GM12878 (cell line): Measurements from ENCODE around the gene ZNF41. TPM values are rescaled to one million over a fixed set of nuclear protein-coding genes. Genes with fewer than 3 reads are reported as not detected.

Experiments used
- ATAC-seq: fragments of 200-7000 bp; cut with Tn5 transposase; 3 replicates; pipeline ENCODE4 v1.9.1; 2020; ENCODE audit warnings: mild to moderate bottlenecking, moderate library complexity
- BruUV-seq: library from RNA; stranded (reverse); fragments of 400-500 nt; replicated peaks from 2 replicates; lab custom pipeline; 2021; lab: Mats Ljungman, UMichigan
- CTCF ChIA-PET: fragments of 300-600 bp; sonication (Branson Sonifier 250); formaldehyde crosslinking; extraction: SDS; loops from one replicate; lab custom pipeline; 2021; ENCODE audit warnings: inconsistent platforms; lab: Yijun Ruan, JAX
- POLR2A ChIA-PET: fragments of 350-600 bp; formaldehyde crosslinking; extraction: SDS; loops from one replicate; lab custom pipeline; 2021; ENCODE audit warnings: inconsistent platforms; lab: Charles Lee
- RAD21 ChIA-PET: fragments of 300-600 bp; sonication (Branson Sonifier 250); formaldehyde crosslinking; loops from one replicate; lab custom pipeline; 2023; ENCODE audit warnings: antibody characterized with exemption; ENCODE audit not compliant: unreplicated experiment; lab: Charles Lee
- SMC1A ChIA-PET: fragments of 300-600 bp; sonication (Branson Sonifier 250); formaldehyde crosslinking; loops from one replicate; lab custom pipeline; 2023; ENCODE audit not compliant: unreplicated experiment, uncharacterized antibody; lab: Charles Lee
- DNase-seq: peaks from one replicate; pipeline ENCODE4 v3.0.0-alpha.2; 2011; ENCODE audit warnings: low read depth, low spot score
- FAIRE-seq: peaks from 3 replicates; lab custom pipeline; 2011; peaks lifted over from hg19 to GRCh38; lab: Jason Lieb, UNC
- H2AFZ ChIP-seq: 2 replicates; pipeline ENCODE4 v1.6.0; 2011; ENCODE audit warnings: low read depth, low read length, control low read depth; ENCODE audit not compliant: control insufficient read depth
- H3K27ac ChIP-seq: 2 replicates; pipeline ENCODE4 v1.5.1; 2011; ENCODE audit warnings: control low read depth; ENCODE audit not compliant: control insufficient read depth, insufficient read depth
- H3K27me3 ChIP-seq, 2 experiments: replicated peaks in 1 of 2; 2 replicates each; pipeline versions ENCODE4 v1.6.0 to v1.6.1; 2011; ENCODE audit warnings: low read length in 1 of 2; ENCODE audit not compliant: control insufficient read depth in 2 of 2, insufficient read depth in 2 of 2
- H3K36me3 ChIP-seq, 2 experiments: 2 replicates each; pipeline ENCODE4 v1.5.1; 2011; ENCODE audit warnings: low read length in 1 of 2; ENCODE audit not compliant: control insufficient read depth in 2 of 2, insufficient read depth in 2 of 2
- H3K4me1 ChIP-seq: 2 replicates; pipeline ENCODE4 v1.6.1; 2011; ENCODE audit warnings: mild to moderate bottlenecking, low read length, moderate library complexity, mixed read lengths; ENCODE audit not compliant: control insufficient read depth, insufficient read depth
- H3K4me2 ChIP-seq: 2 replicates; pipeline ENCODE4 v1.6.0; 2011; ENCODE audit warnings: control low read depth; ENCODE audit not compliant: control insufficient read depth, insufficient read depth
- H3K4me3 ChIP-seq: fragments of 200-600 bp; sonication (generic); 2 replicates; pipeline ENCODE4 v1.5.1; 2016
- H3K79me2 ChIP-seq: 2 replicates; pipeline ENCODE4 v1.6.0; 2011; ENCODE audit warnings: low read length; ENCODE audit not compliant: control insufficient read depth, insufficient read depth
- H3K9ac ChIP-seq: 2 replicates; pipeline ENCODE4 v1.8.0; 2011; ENCODE audit warnings: low read length, control low read depth, mixed read lengths; ENCODE audit not compliant: control insufficient read depth, insufficient read depth
- H3K9me3 ChIP-seq: replicated peaks from 3 replicates; pipeline ENCODE4 v1.5.1; 2011; ENCODE audit warnings: mild to moderate bottlenecking, low read length; ENCODE audit not compliant: control insufficient read depth, insufficient read depth
- H4K20me1 ChIP-seq: 2 replicates; pipeline ENCODE4 v1.6.0; 2011; ENCODE audit not compliant: control insufficient read depth, insufficient read depth
- BHLHE40 ChIP-seq, 2 experiments: fragments of 450-650 bp in 1 of 2; IDR thresholded peaks; 2 replicates each; pipeline ENCODE4 v1.6.1; 2011 to 2017; ENCODE audit warnings: low read depth in 2 of 2, borderline replicate concordance in 1 of 2, improper control_type of control experiment in 1 of 2, low read length in 1 of 2, mild to moderate bottlenecking in 1 of 2
- EP300 ChIP-seq, 2 experiments: fragments of 150-350 bp in 1 of 2; IDR thresholded peaks; 2 replicates each; pipeline ENCODE4 v1.6.1; 2011 to 2012; ENCODE audit warnings: low read depth in 2 of 2, low read length in 2 of 2, borderline replicate concordance in 1 of 2, improper control_type of control experiment in 1 of 2, inconsistent platforms in 1 of 2; ENCODE audit not compliant: control insufficient read depth in 1 of 2
- EZH2 ChIP-seq: IDR thresholded peaks from 2 replicates; pipeline ENCODE4 v1.6.1; 2012; ENCODE audit warnings: low read depth, mild to moderate bottlenecking, control low read depth, inconsistent platforms, low read length, borderline replicate concordance; ENCODE audit not compliant: control insufficient read depth
- GABPA ChIP-seq: IDR thresholded peaks from 2 replicates; pipeline ENCODE4 v1.6.1; 2014; ENCODE audit warnings: antibody characterized with exemption, low read depth, mild to moderate bottlenecking, inconsistent platforms
- RAD51 ChIP-seq: fragments of 450-650 bp; IDR thresholded peaks from 2 replicates; pipeline ENCODE4 v1.6.1; 2016; ENCODE audit warnings: moderate library complexity, mild to moderate bottlenecking, inconsistent platforms
- SIX5 ChIP-seq: IDR thresholded peaks from 2 replicates; pipeline ENCODE4 v1.6.1; 2011; ENCODE audit warnings: mild to moderate bottlenecking, low read depth, low read length, moderate library complexity; ENCODE audit not compliant: severe bottlenecking
- SMAD5 ChIP-seq: IDR thresholded peaks from 2 replicates; pipeline ENCODE4 v1.6.1; 2016; ENCODE audit warnings: antibody characterized with exemption, low read depth
- ZZZ3 ChIP-seq: IDR thresholded peaks from 2 replicates; pipeline ENCODE4 v1.6.1; 2011; ENCODE audit warnings: low read depth; ENCODE audit not compliant: control insufficient read depth, insufficient read length
- WGBS: methylation state at CpG from one replicate; pipeline ENCODE4 v1.1.6; 2016; ENCODE audit warnings: low lambda C conversion rate; ENCODE audit not compliant: insufficient replicate concordance, insufficient coverage; ENCODE audit errors: missing lambda C conversion rate; 5-methylcytosine and 5-hydroxymethylcytosine counted together
- in situ Hi-C: fragments of 300-500 bp; cut with MboI; formaldehyde crosslinking; loops from 9 replicates; pipeline ENCODE4 v1.14.3; 2018; ENCODE audit warnings: mixed read lengths
- intact Hi-C: fragments of 100-400 bp; cut with micrococcal nuclease; formaldehyde crosslinking; loops from one replicate; pipeline ENCODE4 v1.14.2; 2022; ENCODE audit not compliant: unreplicated experiment
- polyA plus RNA-seq, 11 experiments: library from polyadenylated mRNA; depleted of rRNA in 4 of 11; unstranded in 6 of 11; stranded (reverse) in 5 of 11; fragments of >200 nt; fragmentation: Nextera tagmentation in 4 of 11; fragmentation: Illumina TruSeq in 1 of 11; extraction: Ambion mirVana in 4 of 11; extraction: Trizol in 1 of 11; gene quantifications; 1 replicate in 1 of 11; 2 replicates in 10 of 11; pipeline versions ENCODE4 v1.2.1 to v1.2.3, GENCODE V29; 2011 to 2016; ENCODE audit warnings: inconsistent platforms in 2 of 11, missing spikeins in 2 of 11, low read depth in 1 of 11
- total RNA-seq, 4 experiments: library from RNA; depleted of rRNA in 3 of 4; stranded (reverse); fragments of >200 nt in 3 of 4; fragmentation: Illumina TruSeq in 1 of 4; extraction: Trizol in 1 of 4; gene quantifications; 2 replicates each; pipeline versions ENCODE4 v1.2.1 to v1.2.3, GENCODE V29; 2013 to 2021
- TF ChIP-seq, protein P1 (sequence below): fragments of 450-650 bp; IDR thresholded peaks from 2 replicates; pipeline ENCODE4 v1.6.1; 2017; ENCODE audit warnings: mild to moderate bottlenecking, moderate library complexity
- TF ChIP-seq, protein P2 (sequence below): IDR thresholded peaks from 2 replicates; pipeline ENCODE4 v1.6.1; 2011; ENCODE audit warnings: low read depth, low read length, improper control_type of control experiment, borderline replicate concordance

Gene ZNF41
- total and polyA plus RNA-seq, 10 of the 15 experiments (the other 5 are each of a cell fraction or from before 2014, with no cell fraction given) = 0.95 to 10.6 (median 7.5) TPM

DNA sequence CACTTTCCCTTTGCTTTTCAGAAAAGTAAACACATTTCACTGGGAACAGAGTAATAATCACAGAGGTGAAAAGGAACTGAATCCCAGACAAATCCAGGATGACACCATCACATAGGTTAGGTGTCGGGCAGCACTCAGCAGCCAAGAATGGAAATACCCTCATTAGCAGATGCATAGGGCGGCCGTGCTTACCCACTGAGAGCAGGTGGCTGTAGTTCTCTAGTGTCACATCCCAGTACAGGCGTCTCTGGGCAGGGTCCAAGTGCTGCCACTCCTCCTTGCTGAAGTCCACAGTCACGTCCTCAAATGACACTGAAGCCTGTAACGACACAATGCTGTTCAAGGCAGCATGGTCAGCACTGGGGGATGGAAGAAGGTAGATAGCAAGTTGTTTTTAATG is 26.9 kb downstream of the ZNF41 start:
- ChIA-PET RAD21 (no interaction called here), POLR2A (no interaction called here), CTCF (no interaction called here)
- no peaks in the 10 kb centered on the region for H4K20me1 ChIP-seq
- no peak overlapping the region for H3K4me2 ChIP-seq
- intact Hi-C loops (no loop called here), in situ Hi-C loops (no loop called here)
- H3K79me2 ChIP-seq = no peaks in the 10 kb centered on the region
- H3K4me1 ChIP-seq = no peaks in the 10 kb centered on the region
- BruUV-seq = no TSS peak
- DNase-seq (no peak), ATAC-seq (no peak), FAIRE-seq (no peak)
- no peak overlapping the region for H3K27ac ChIP-seq
- no peak overlapping the region for H3K4me3 ChIP-seq
- 72% methylated on average over 6 of the region's 6 CpGs for WGBS
- H3K9me3 ChIP-seq = no peaks in the 10 kb centered on the region; the same call in 1 of the 3 replicates
- H3K27me3 ChIP-seq = no peaks in the 10 kb centered on the region
- no peak overlapping the region for H2AFZ ChIP-seq
- H3K36me3 ChIP-seq = peaks cover 0 to 12% of the 10 kb centered on the region in 2 experiments; a peak in 2 of 4 replicates
- TF ChIP-seq EZH2 (no peak), RAD51 (no peak), SMAD5 (no peak), EP300 (IDR thresholded peaks at IDR 0.05; ENCODE audit: borderline replicate concordance in 1 of 2, control insufficient read depth in 1 of 2, low read depth in 2 of 2, low read length in 2 of 2) (no peak), GABPA (no peak), ZZZ3 (no peak), BHLHE40 (IDR thresholded peaks at IDR 0.05; ENCODE audit: borderline replicate concordance in 1 of 2, low read depth in 2 of 2, low read length in 1 of 2) (no peak), SIX5 (no peak)
- TF ChIP-seq, protein P1, sequence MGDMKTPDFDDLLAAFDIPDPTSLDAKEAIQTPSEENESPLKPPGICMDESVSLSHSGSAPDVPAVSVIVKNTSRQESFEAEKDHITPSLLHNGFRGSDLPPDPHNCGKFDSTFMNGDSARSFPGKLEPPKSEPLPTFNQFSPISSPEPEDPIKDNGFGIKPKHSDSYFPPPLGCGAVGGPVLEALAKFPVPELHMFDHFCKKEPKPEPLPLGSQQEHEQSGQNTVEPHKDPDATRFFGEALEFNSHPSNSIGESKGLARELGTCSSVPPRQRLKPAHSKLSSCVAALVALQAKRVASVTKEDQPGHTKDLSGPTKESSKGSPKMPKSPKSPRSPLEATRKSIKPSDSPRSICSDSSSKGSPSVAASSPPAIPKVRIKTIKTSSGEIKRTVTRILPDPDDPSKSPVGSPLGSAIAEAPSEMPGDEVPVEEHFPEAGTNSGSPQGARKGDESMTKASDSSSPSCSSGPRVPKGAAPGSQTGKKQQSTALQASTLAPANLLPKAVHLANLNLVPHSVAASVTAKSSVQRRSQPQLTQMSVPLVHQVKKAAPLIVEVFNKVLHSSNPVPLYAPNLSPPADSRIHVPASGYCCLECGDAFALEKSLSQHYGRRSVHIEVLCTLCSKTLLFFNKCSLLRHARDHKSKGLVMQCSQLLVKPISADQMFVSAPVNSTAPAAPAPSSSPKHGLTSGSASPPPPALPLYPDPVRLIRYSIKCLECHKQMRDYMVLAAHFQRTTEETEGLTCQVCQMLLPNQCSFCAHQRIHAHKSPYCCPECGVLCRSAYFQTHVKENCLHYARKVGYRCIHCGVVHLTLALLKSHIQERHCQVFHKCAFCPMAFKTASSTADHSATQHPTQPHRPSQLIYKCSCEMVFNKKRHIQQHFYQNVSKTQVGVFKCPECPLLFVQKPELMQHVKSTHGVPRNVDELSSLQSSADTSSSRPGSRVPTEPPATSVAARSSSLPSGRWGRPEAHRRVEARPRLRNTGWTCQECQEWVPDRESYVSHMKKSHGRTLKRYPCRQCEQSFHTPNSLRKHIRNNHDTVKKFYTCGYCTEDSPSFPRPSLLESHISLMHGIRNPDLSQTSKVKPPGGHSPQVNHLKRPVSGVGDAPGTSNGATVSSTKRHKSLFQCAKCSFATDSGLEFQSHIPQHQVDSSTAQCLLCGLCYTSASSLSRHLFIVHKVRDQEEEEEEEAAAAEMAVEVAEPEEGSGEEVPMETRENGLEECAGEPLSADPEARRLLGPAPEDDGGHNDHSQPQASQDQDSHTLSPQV = no peak
- TF ChIP-seq, protein P2, sequence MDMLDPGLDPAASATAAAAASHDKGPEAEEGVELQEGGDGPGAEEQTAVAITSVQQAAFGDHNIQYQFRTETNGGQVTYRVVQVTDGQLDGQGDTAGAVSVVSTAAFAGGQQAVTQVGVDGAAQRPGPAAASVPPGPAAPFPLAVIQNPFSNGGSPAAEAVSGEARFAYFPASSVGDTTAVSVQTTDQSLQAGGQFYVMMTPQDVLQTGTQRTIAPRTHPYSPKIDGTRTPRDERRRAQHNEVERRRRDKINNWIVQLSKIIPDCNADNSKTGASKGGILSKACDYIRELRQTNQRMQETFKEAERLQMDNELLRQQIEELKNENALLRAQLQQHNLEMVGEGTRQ = no peak
- TF ChIP-seq, all 136 proteins: peak for 0
- SMC1A ChIA-PET = no interaction called here
- no peak overlapping the region for H3K9ac ChIP-seq
